ENCODE measurements around the gene FAM163A.
A peak's percentile ranks its signal among the peaks of the same experiment; 100 is the strongest.

The FAM163A gene

GRCh38 chr1:179753061-179753460, 10.0 kb downstream of the FAM163A start:
- no peak for DNase-seq

GRCh38 chr1:179754041-179754624, 11.0 kb downstream of the FAM163A start:
- DNase-seq: no peak

- no peak for DNase-seq
Observed at GRCh38 chr1:179757933-179758332, 14.8 kb downstream of the FAM163A start.

- DNase-seq: no peak
Observed at GRCh38 chr1:179760521-179760920, 17.4 kb downstream of the FAM163A start.

- DNase-seq: no peak
Observed at GRCh38 chr1:179761296-179761695, 18.2 kb downstream of the FAM163A start.

- no peak for DNase-seq
Observed at GRCh38 chr1:179761846-179762640, 19.0 kb downstream of the FAM163A start.

GRCh38 chr1:179767177-179767581, 24.1 kb downstream of the FAM163A start:
- DNase-seq: no peak

- no peak for DNase-seq
Observed at GRCh38 chr1:179767996-179768395, 24.9 kb downstream of the FAM163A start.

- no peak for DNase-seq
Observed at GRCh38 chr1:179770887-179771502, 27.9 kb downstream of the FAM163A start.

GRCh38 chr1:179773264-179773663, 30.2 kb downstream of the FAM163A start:
- no peak for DNase-seq

GRCh38 chr1:179774000-179774399, 30.9 kb downstream of the FAM163A start:
- no peak for DNase-seq

- DNase-seq: no peak
Observed at GRCh38 chr1:179774566-179774965, 31.5 kb downstream of the FAM163A start.

- no peak for DNase-seq
Observed at GRCh38 chr1:179775009-179775408, 31.9 kb downstream of the FAM163A start.

GRCh38 chr1:179776831-179777230, 33.7 kb downstream of the FAM163A start:
- DNase-seq: no peak

GRCh38 chr1:179777731-179778130, 34.6 kb downstream of the FAM163A start:
- DNase-seq: no peak

- DNase-seq: peak; percentile 14
Observed at GRCh38 chr1:179779645-179780272, 36.7 kb downstream of the FAM163A start.

GRCh38 chr1:179781962-179782361, 38.9 kb downstream of the FAM163A start:
- DNase-seq: no peak

- DNase-seq: no peak
Observed at GRCh38 chr1:179785031-179785431, 41.9 kb downstream of the FAM163A start.

- DNase-seq: no peak
Observed at GRCh38 chr1:179785728-179786127, 42.6 kb downstream of the FAM163A start.

- DNase-seq: no peak
Observed at GRCh38 chr1:179786815-179787685, 44.0 kb downstream of the FAM163A start.

- no peak for DNase-seq
Observed at GRCh38 chr1:179788259-179788658, 45.2 kb downstream of the FAM163A start.

GRCh38 chr1:179793281-179793680, 50.2 kb downstream of the FAM163A start:
- DNase-seq: no peak

GRCh38 chr1:179794146-179794545, 51.1 kb downstream of the FAM163A start:
- no peak for DNase-seq

Data from hematopoietic multipotent progenitor cell treated with erythropoietin and hydrocortisone succinate and interleukin-3 and kit ligand, for 8 days (in vitro differentiated cells).